GM12873 (cell line): Measurements from ENCODE around the gene PCGF2.

Experiments
- TF ChIP-seq, protein P1 (sequence below): IDR thresholded peaks from 2 replicates; pipeline ENCODE4 v1.5.1; 2012; ENCODE audit warnings: low read depth, mild to moderate bottlenecking, moderate library complexity, low read length, control low read depth; ENCODE audit not compliant: insufficient read depth; ENCODE audit errors: missing control alignments

PCGF2 gene

DNA sequence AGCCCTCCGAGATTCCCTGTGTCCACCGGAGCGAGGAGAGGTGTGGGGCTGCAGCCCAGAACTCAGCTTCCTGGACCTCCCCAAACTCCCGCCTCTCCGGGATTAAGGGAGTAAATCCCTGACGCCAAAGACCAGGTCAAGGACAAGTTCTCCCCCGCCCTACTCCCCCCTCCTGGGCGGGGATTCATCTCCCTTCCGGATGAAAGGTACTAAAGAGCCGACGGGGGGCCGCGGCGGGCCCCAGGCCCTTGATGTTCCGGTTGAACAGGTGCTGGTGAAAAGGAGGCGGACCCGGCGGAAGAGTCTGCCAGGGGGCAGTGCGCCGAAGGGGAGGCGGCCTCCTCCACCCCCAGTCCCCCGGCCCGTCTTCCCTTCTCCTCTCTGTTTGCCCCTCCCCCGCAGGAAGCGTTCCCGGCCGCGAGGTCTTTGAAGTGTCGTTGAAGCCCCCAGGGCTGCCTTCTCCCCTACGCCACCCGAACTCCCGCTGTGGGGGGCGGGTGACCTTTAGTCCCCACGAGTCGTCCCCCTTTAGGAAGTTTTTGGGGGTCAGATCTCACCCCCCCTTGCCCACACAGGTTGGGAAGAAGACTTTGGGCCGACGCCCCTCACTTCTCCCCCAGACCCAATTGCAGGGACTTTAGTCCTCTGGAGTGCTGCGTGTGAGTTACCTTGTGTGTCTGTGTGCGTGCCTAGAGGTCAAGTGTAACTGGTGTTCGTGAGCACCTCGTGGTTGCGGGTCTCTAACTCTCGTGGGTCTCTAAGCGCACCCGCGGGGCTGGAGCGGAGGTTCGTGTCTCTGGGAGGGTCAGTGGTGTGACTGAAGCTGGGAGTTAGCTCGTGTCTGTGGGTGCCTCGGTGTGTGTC lies 44.2 kb downstream of the PCGF2 start:
- TF ChIP-seq, protein P1, sequence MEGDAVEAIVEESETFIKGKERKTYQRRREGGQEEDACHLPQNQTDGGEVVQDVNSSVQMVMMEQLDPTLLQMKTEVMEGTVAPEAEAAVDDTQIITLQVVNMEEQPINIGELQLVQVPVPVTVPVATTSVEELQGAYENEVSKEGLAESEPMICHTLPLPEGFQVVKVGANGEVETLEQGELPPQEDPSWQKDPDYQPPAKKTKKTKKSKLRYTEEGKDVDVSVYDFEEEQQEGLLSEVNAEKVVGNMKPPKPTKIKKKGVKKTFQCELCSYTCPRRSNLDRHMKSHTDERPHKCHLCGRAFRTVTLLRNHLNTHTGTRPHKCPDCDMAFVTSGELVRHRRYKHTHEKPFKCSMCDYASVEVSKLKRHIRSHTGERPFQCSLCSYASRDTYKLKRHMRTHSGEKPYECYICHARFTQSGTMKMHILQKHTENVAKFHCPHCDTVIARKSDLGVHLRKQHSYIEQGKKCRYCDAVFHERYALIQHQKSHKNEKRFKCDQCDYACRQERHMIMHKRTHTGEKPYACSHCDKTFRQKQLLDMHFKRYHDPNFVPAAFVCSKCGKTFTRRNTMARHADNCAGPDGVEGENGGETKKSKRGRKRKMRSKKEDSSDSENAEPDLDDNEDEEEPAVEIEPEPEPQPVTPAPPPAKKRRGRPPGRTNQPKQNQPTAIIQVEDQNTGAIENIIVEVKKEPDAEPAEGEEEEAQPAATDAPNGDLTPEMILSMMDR, result no peak

DNA sequence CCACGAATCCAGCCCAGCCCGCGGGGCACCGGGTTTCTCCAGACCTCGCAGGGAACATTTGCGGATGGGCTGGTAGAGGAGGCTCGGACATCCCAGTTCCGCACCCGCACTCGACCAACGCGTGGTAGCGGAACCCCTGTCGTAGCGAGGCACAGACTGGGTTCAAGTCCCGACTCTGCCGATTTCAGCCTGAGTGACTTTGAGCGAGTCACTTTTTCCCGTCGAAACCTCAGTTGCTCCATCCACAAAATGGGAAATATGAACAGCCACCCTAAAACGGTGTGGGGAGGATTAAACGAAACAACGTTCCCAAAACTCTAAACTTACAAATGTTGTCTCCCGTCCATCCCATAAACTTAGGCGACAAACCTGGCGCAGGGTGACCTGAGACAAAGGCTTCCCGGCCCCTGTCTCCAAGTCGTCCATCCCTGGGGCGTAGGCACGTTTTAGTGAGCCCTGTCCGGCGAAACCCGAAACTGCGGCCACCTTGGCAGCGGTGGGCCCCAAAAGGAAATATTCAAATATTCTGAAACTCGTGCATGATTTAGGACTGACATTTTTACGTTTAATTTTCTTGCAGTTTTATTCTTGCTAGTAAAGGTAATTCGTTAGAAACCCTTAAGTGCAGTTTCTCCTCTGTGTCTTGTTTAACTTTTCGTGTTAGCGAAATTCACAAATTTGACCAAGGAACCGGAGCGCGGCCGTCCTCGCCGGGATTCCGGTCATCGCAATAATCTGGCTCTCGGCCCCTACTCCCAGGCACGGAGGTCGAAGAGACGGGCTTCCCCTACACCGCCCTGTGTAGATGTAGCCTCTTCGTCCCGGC lies 45.0 kb downstream of the PCGF2 start:
- TF ChIP-seq, protein P1, result no peak

DNA sequence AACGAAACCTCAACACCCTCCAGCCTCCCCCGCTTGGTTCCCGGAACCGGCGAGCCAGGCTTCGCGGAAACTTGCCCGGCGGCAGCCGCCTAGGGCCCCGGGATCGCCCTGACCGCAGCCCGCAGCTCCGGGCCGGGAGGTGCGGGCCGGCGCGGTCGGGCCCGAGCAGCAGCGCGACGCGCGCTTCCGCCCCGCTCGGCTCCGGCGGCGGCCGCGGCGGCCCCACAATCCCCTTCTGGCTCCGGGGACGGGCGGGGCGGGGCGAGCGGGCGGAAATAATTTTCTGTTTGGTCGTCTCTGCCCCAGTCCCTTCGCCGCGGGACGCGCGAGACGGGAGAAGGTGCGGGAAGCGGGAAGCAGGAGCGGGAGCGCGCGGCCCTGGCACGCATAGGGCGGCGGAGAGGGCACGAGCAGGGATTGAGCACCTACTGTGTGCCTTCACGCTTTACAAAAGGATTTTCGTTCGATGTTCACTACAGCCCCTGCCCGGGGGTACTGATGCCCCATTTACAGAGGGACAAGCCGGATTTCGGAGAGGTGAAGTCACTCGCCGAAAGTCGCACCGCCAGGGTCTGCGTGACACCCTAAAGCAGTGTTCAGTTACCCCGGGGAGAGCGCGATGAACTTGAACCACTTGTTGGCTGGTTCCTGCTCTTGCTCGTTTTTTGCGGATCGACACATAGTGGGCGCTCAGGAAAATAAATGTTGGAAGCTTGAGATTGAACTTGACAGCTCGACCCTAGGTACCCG lies 45.8 kb downstream of the PCGF2 start:
- TF ChIP-seq, protein P1, result no peak

DNA sequence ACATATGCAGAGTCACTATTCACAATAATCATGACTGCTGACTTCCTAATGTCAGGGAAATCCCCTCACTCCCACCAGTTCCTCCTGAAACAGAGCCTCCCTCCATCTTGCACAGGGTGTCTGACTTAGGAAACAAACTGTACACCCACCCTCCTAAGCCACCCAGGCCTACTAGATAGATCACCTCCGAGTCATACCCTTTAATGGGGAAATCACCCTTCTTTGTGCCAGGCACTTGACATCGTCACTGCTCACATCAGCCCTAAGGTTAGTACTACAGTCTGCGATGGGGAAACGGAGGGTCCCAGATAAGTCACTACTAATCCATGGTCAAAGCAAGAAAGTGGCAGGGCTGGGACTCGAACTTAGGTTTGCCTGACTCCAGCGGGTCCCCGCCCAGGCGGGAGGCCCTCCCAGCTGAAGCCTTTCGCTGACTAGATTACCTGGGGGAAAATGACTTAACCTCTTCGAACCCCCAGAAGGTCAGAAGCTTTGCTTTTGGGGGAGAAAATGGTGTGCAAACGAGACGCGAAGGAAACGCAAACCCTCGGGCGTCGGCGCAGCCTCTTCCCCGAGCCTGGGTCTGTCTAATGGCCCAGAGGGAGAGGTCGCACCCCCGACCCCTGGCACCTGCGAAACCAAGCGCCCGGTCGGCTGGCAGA lies 46.5 kb downstream of the PCGF2 start:
- TF ChIP-seq, protein P1, result no peak

DNA sequence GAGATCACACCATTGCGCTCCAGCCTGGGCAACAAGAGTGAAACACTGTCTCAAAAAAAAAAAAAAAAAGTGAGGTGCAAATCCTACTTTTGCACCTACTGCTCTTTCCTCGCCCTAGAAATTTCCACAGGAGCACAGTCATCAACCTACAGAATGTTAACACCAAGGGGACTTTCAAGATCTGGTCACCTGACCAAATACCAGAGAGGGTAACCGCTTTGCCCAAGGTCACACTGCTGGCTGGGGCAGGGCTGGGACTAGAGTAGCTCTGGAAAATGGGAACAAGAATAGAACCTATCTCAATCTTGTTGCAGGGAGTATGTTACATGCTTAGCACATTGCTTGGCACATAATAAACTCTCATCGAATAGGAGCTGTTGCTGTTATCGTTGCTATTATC lies 49.4 kb downstream of the PCGF2 start:
- TF ChIP-seq, protein P1, result no peak

DNA sequence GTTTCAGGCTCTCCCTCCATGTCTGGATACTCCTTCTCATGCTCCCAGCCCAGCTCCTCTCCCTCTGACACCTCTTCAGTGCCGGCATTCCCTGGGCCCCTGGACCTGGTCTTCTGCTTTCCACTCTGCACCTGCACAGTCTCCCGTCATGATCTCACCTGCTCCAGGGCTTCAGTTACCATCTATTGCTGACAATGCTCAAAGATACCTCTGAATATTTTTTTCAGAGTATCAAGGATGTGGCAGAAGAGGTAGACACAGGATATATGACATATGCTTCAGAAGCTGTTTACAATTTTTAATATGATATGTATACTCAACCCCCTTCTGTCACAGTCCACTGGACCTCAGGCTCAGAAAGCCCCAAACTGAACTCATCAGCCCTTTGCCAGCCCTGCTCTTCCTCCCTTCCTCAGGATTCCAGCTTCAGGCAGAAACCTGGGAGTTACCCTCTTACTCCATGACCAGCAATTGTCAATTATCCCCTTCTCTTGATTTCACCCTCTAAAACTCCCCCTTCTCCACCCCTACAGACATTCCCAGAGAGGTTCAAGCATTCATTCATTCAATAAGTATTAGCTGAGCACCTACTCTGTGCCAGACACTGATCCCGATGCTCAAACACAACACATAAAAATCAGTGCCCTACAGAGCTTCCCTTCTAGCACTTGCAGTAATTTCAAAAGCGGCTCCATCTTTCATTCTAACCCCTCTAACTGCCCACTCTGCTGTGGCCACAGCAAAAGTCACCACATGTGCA lies 50.9 kb downstream of the PCGF2 start:
- TF ChIP-seq, protein P1, result no peak
